Midbrain (tissue), 1 donor: ENCODE results near the gene PSMD14.
A peak's percentile ranks its signal among the peaks of the same experiment; 100 is the strongest.
"Not testable (repeated sequence)": the region's sequence is repeated elsewhere in the genome, so short reads cannot be mapped to it uniquely, and the experiment has no call there.

Experiments used
- DNase-seq: peaks from one replicate; lab custom pipeline; 2025; lab: John Stamatoyannopoulos, UW

The PSMD14 gene

DNA sequence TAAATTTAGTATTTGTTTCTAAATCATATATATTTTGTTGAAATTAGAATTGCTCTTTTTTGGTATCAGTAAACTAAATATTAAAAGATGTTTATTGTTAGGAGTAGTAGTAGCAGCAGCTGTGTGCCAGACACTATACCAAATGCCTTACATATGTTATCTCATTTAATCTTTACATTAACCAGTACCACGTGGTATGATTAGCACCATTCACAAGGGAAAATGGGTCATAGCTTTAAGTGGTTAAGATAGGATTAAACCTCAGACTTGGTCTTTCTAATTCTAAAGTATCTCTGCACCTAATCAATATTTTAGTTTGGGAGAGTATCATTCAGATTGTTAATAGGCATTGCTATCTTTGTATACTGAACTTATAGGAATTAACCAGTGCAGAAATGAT is 29.0 kb downstream of the PSMD14 start:
- DNase-seq = no peak

DNA sequence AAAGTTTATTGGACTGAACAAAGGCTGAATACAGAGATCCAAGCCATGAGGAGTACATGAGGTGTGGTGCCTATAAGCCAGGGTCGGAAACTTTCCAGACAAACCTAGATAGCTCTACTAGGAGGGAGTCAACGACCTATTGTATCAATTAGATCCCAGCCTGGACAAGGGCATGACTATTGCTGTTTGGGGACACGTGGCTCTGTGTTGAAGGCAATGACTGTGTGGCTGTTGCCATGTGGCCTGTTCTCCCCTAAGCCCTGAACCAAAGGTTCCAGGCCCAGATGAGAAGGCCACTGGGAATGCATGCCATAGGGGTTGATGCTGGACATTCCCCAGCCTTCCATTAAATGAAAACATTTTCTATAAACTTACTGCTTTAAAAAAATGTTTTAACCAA is 31.3 kb downstream of the PSMD14 start:
- DNase-seq = not testable (repeated sequence)

- DNase-seq = not testable (repeated sequence)
Measured at GRCh38 chr2:161340930-161341413, 32.7 kb downstream of the PSMD14 start.

DNA sequence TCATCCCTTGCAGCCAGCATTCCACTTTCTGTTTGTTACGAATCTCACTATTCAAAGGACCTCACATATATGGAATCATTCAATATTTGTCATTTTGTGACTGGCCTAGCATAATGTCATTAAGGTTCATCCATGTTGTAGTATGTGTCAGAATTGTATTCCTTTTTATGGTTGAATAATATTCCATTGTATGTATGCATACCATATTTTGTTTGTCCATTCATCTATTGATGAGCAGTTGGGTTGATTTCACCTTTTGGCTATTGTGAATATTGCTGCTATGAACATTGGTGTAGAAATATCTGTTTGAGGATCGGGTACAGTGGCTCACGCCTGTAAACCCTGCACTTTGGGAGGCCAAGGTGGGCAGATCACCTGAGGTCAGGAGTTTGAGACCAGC is 35.0 kb downstream of the PSMD14 start:
- DNase-seq = no peak

DNA sequence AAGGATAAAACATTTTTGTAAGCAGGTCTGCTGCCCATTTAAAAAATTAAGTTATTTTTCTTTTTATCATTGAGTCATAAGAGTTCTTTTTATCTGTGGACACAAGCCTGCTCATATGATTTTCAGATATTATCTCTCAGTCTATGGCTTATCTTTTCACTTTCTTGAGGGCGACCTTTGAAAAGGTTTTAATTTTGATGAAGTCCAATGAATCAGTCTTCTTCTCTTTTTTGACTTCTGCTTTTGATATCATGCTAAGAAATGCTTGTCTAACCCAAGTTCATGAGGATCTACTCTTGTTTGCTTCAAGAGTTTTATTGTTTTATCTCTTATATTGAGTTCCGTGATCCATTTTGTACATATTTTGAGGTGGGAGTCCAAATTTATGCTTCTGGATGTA is 36.5 kb downstream of the PSMD14 start:
- DNase-seq = no peak

- DNase-seq = no peak
Measured at GRCh38 chr2:161351678-161352077, 43.5 kb downstream of the PSMD14 start.

- DNase-seq = no peak
Measured at GRCh38 chr2:161352719-161353118, 44.5 kb downstream of the PSMD14 start.

- DNase-seq = no peak
Measured at GRCh38 chr2:161353543-161353942, 45.3 kb downstream of the PSMD14 start.

DNA sequence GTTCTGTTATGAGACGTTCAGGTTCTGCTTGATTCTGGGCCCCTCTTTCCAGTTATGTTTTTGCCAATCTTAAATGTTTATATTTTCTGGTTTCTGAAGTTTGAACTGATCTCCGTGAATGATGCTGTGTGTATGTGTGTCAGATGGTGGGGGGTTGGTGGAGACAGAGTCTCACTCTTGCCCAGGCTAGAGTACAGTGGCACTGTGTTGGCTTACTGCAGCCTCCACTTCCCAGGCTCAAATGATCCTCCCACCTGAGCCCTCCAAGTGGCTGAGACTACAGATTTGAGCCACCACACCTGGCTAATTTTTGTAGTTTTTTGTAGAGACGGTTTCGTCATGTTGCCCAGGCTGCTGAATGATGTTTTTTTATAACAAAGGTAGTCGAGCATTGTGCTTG is 45.9 kb downstream of the PSMD14 start:
- no peak for DNase-seq

GRCh38 chr2:161355106-161355505 is 46.9 kb downstream of the PSMD14 start:
- no peak for DNase-seq

DNA sequence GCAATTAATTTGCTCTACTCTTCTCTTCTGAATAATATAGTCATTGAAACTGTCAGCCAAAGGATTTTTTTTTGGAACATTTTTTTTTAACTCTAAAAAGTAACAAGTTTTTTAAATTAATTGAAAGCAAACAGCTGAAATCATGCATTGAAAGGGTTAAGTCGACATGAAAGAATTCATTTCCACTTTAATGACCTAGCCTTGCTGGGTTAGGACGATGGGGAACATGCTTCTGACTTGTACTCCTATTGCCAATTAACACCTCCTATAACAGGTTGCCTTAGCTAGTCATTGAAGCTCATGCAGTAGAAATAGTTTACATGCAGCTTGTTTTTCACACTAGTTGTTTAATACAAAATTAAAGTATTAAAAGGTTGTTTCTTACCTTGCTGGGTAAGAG is 47.8 kb downstream of the PSMD14 start:
- DNase-seq = no peak

GRCh38 chr2:161357097-161357496 is 48.9 kb downstream of the PSMD14 start:
- DNase-seq = no peak

DNA sequence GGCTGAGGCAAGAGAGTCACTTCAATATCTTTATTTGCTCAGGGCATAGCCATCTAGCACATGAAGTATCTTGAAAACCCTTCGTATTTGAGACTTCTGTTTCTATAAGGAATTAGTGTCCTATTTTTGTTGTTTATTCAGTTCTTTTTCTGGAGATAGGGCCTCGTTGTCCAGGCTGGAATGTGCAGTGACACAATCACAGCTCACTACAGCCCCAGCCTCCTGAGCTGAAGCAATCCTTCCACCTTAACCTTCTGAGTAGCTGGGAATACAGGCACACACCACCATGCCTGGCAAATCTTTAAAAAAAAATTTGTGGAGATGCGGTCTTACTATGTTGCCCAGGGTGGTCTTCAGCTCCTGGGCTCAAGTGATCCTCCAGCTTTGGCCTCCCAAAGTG is 50.6 kb downstream of the PSMD14 start:
- no peak for DNase-seq

- DNase-seq = not testable (repeated sequence)
Measured at GRCh38 chr2:161360095-161360654, 52.0 kb downstream of the PSMD14 start.

DNA sequence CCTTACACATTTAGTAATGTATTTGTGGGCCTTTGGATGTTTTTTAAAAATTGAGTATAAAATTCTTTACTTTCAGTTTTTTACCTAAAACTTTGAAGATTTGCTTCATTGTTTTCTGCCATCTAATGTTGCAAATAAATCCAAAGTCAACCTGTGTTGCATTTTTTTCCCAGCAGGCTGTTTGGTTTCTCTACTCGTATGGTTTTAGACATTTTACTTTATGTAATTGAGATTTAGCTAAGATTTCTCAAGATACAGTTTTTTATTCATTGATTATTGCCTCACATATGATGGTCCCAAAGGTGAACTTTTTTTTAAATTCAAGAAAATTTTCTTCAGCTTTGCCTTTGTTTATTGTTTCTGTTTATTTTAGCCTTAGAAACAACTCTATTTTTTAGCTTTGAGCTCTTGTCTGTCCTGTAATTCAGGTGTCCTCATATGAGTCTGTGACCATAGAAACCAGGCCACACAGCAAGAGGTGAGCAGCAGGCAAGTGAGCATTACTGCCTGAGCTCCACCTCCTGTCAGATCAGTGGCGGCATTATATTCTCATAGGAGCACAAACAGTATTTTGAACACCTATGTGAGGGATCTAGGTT is 54.4 kb downstream of the PSMD14 start:
- no peak for DNase-seq

DNA sequence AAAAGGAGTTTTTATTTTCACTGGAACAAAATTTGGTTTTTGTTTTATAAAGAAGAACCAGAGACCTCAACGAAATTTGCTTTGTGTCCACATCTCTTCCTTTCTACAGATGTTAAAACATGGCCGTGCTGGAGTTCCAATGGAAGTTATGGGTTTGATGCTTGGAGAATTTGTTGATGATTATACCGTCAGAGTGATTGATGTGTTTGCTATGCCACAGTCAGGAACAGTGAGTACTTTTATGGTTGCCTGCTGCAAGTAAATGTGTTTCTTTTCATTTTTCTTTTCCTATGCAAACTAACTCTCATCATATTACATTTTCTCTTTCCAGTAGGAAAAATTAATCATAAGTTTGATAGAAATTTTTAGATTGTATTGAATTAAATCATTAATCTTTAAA is 59.5 kb downstream of the PSMD14 start:
- DNase-seq = no peak

GRCh38 chr2:161369311-161369710 is 61.1 kb downstream of the PSMD14 start:
- no peak for DNase-seq

GRCh38 chr2:161370981-161371380 is 62.8 kb downstream of the PSMD14 start:
- peak; percentile 33 for DNase-seq

DNA sequence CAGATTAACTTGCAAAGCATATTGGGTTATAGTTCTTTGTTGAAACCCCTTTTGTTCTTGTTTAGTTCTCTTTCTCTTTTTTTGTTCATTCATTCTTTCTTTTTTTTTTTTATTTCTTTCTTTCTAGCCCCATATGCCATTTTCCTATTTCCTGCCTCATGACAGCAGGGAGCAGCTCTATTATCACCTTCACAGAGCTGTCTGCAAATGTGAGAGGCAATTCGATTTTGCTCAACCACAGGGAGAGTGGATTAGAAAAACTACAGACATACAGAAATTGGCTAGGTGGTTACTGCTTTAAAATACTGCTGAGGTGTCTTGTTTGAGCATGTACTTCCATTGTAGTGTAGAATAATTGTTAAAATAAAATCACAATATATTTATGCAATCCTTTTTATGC is 63.6 kb downstream of the PSMD14 start:
- DNase-seq = no peak

DNA sequence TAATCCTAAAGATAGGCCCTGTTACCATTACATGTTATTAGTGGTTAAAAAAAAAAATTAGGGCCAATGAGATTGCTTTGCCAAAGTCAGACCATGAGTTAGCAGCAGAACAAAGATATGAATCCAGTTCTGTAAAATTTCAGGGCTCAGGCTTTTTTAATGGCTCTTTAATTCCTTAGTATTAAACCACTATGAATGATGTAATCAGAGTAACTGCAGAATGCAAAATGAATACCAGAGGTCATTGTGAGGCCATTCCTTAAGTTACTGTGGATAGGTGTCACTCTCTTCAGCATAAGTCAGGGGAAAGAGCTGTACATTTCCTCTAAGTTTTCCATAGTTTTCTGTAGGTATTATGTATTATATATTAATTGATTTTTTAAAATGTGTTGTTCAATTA is 65.7 kb downstream of the PSMD14 start:
- DNase-seq = no peak

- no peak for DNase-seq
Measured at GRCh38 chr2:161374446-161374845, 66.2 kb downstream of the PSMD14 start.

DNA sequence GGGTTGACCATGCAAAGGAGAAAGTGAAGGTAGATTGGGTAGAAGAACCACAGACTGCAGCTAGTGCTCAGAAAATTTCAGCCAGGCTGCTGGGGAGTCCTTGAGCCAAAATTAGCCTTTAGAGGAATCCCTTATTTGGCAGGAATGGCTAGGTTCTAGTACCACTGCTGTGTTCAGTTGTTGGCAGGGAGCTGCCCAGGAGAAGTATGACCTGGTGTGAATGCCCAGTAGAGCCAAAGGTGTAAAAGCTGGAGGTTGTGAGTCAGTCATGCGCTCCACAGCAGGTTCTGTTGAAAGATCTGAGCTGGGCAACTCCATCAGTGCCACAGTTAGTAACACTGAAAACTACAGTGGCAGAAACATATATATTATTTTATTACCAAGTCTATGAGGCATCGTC is 71.5 kb downstream of the PSMD14 start:
- peak; percentile 4 for DNase-seq

GRCh38 chr2:161381546-161381945 is 73.3 kb downstream of the PSMD14 start:
- no peak for DNase-seq

DNA sequence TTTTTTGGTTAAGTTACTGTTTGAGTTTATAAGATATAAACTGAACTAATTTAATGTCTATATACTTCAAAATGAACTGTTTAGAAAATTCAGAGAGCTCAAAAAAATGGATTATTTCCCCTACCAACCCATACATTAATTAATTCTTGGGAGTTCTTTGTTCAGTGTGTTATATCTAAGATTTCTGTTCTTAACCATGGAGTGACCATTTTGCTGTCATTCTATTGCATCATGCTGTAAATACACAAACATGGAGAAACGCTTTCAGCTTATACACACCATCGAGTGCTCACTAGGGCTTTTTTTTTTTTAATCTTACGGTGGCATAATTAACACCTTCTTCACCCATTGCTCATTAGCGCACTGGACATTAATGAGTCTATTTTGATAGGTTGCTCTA is 74.5 kb downstream of the PSMD14 start:
- no peak for DNase-seq
